Measurements from ENCODE around the gene UXS1.

- TF ChIP-seq REST (IDR thresholded peaks at IDR 0.05; ENCODE audit: borderline replicate concordance) (no peak), POLR2AphosphoS5 (IDR thresholded peaks at IDR 0.05) (no peak), EZH2 (IDR thresholded peaks at IDR 0.05; ENCODE audit: borderline replicate concordance, insufficient read depth, low read length, poor library complexity, severe bottlenecking) (no peak), EP300 (conservative IDR thresholded peaks at IDR 0.05; ENCODE audit: poor library complexity, severe bottlenecking) (no peak)
- TF ChIP-seq, protein P1, sequence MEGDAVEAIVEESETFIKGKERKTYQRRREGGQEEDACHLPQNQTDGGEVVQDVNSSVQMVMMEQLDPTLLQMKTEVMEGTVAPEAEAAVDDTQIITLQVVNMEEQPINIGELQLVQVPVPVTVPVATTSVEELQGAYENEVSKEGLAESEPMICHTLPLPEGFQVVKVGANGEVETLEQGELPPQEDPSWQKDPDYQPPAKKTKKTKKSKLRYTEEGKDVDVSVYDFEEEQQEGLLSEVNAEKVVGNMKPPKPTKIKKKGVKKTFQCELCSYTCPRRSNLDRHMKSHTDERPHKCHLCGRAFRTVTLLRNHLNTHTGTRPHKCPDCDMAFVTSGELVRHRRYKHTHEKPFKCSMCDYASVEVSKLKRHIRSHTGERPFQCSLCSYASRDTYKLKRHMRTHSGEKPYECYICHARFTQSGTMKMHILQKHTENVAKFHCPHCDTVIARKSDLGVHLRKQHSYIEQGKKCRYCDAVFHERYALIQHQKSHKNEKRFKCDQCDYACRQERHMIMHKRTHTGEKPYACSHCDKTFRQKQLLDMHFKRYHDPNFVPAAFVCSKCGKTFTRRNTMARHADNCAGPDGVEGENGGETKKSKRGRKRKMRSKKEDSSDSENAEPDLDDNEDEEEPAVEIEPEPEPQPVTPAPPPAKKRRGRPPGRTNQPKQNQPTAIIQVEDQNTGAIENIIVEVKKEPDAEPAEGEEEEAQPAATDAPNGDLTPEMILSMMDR (IDR thresholded peaks at IDR 0.05; ENCODE audit: poor library complexity, severe bottlenecking), result no peak
Observed at GRCh38 chr2:106061611-106062349, 132.3 kb downstream of the UXS1 start.
